Embryonic facial prominence (tissue), 1 donor: ENCODE results near the gene SREK1IP1.

Experiments used
- DNase-seq: peaks from one replicate; pipeline ENCODE4 v3.0.0-alpha.2; 2016; ENCODE audit errors: extremely low spot score

Gene SREK1IP1

DNA sequence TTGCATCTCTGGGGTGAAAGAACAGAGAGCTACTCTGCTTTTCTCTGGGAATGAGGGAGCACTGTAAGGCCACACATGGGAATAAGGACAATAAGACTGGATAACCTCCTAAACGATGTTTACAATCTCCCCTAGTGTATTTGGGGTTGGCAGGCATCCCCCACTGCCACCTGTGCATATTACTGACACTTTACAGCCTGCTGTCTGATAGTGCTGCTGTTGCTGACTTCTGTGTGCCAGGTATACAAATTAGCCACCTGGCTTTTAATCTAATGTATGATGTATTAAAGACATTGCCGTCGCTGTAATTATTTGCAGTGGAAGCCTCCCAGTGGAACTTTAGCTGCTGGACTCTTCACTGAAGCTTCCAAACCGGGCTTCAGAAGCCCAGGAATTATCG is 82.6 kb downstream of the SREK1IP1 start:
- DNase-seq = no peak

DNA sequence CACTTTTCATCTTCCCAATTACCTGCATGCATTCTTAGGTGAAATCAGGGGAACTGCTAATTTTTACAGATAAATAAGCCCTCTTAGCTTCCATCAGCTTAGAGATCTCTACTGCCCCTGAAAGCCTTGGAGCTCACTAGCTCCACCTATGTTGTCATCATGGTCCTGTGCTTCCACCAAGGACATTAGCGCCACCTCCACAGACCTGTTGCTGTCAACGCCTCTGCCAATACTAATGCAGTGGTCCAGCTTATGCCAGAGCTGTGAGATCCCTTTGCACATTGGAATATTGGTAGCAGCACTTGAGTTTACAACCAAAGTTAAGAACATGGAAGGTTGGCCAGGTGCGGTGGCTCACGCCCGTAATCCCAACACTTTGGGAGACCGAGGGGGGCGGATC is 85.9 kb downstream of the SREK1IP1 start:
- DNase-seq = no peak

DNA sequence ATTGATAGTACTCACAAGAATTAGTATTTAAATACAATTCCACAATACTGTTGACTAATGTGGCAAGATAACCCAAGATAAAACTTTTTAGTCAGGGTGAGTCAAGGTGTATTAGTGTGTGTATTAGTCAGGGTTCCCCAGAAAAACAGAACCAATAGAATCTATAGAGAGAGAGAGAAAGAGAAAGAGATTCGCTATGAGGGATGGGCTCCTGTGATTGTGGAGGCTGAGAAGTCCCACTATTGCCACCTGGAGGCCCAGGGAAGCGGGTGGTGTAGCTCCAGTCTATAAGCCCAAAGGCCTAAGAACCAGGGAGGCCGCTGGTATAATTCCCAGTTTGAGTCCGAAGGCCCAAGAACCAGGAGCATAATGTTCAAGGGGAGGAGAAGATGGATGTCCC is 88.2 kb downstream of the SREK1IP1 start:
- DNase-seq = no peak

DNA sequence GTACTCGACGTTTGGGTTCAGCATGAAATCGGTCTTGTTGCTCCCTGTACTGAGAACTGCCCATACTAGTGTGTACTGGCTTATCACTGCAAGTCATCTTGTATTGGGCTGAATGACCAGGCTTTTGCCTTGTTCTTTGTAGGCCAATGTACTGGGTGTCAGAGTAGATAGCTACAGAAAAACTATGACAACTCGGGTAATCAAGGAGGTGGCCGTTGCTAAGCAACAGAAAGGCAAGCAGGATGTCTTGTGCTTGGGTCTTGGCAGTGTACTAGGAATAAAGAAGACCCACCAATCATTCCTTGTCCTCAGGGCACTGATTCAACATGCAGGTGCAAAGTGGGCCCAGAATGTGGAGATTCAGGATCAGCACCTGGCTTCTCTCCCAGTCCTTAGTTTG is 90.1 kb downstream of the SREK1IP1 start:
- no peak for DNase-seq

DNA sequence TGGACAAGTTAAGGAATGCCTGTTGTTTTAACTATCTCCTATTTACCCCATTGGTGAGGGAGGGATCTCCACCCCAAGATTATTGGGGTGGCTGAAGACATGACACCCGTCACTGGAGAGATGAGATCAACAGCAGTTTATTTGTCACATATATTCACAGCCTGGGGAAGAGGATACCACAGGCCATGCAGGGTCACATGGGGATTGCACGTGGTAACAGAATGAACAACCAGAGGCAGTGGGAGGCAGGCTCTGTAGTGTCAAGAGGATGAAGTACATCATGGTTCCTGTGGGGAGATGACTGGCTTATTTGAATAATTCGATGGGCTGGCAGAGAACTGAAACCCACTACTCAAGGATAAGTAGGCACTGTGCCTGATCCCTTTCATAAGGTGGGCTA is 96.8 kb downstream of the SREK1IP1 start:
- DNase-seq = no peak

DNA sequence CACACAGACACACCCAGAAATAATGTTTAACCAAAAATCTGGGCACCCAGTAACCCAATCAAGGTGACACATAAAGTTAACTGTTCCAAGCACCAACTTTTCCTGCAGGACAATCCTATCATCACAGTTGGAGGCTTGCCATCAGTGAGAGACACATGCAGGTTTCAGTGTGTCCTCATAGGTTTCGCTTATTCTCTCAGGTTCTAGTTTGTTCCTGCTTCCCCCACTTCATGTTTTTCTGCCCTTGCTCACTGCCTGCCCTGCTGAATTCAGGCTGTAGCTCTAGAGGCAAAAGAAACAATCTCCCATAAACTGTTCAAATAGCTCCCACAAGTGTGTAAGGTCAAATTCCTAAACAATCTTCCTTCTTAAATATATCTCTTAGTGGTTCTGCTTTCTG is 98.2 kb downstream of the SREK1IP1 start:
- DNase-seq = no peak
